ENCODE results near the gene PDZD4. TPM values are rescaled to one million over a fixed set of nuclear protein-coding genes. Genes with fewer than 3 reads are reported as not detected.

The PDZD4 gene
- total RNA-seq, 1 donor from 2014 or later, result 3.1 TPM

DNA sequence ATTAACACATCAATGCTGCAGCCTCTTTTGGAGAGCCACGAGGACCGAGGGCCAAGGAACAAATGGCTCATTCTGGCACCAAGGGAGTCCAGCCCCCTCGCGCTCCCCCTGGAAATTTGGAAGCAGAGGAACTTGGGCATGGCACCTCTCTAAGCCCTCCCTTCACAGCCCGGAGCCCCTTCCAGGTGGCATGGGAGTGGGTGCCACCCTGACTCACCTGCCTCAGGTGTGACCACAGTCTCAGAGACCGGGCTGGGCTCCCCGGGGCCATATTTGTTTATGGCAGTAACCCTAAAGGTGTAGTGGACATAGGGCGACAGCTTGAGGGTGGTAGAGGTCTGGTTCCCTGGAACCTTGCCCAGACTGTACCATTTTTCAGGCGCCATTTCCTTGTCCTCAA, 36.8 kb upstream of the PDZD4 start:
- no peak for DNase-seq

- no peak for DNase-seq
Measured at GRCh38 chrX:153866302-153867019, 36.1 kb upstream of the PDZD4 start.

GRCh38 chrX:153865685-153866084, 35.3 kb upstream of the PDZD4 start:
- no peak for DNase-seq

- DNase-seq, result no peak
Measured at GRCh38 chrX:153865321-153865580, 34.9 kb upstream of the PDZD4 start.

GRCh38 chrX:153864561-153865320, 34.4 kb upstream of the PDZD4 start:
- DNase-seq, result no peak

GRCh38 chrX:153864101-153864500, 33.8 kb upstream of the PDZD4 start:
- DNase-seq, result no peak

- DNase-seq, result no peak
Measured at GRCh38 chrX:153863251-153863991, 33.1 kb upstream of the PDZD4 start.

DNA sequence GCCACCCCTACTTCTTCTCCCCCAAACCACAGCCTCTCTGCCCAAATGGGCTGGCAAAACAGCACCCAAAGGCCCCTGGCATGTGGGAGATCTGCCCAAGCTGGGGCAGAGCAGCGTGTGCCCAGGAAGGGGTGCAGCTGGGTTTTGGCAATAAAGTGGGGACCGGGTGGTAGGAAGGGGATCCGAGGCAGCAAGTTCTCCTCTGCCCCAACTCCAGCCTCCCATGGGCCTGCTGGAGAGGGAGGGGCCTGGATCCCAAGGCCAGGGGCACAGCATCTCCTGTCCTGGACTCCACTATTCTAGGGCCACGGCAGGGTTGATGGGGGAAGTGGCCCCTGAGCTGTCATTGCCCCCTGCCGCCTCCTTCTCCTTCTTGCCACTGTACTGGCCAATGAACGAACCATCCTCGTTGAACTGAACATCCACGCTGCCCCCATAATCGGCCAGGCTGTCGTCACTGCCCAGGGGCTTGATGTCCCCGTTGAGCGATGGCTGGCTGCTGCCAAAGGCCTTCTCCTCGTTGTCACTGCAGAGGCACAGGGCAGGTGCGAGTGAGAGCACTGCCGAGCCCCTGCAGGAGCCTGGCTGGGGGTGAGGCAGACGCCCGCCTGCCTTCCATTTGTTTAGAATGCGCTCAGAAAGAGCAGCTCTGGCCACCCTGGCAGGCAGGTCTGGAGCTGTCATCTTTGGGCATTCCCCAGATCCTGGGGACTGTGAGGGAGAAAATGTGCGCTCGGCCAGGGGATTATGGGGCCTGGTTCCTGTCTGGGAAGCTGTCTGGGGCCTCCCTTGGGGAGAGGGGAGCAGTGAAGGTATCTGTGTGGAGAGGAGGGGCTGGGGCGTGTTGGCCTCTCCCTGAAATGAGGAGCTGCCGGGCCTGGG, 32.3 kb upstream of the PDZD4 start:
- DNase-seq, result no peak

DNA sequence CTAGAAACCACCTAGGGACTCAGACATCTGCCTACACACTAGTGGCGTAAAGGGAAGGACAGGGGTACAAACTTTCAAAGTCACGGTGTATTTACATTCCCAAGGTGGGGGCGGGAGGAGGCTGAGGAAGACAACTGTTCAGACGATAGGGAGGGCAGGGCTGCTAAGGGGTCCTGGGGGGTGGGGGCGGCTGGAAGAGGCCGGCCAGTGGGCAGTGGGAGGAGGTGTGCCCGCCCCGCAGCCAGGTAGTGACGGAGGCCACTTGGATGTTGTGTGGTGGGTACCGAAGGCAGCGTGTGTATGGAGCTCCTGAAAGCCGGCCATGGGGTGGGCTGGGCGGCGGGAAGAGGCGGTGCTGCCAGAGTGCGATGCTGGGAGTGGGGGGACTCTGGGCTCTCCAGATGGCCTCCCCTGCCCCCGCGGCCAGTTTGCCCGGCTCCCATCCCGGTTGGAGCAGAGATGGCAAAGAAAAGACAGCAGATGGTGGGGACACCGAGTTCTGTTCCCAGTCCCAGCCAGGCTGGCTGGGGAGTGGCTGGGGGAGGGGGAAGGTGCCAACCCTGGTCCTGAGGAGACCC, 31.5 kb upstream of the PDZD4 start:
- DNase-seq, result no peak

- DNase-seq, result no peak
Measured at GRCh38 chrX:153861151-153861550, 30.8 kb upstream of the PDZD4 start.

- DNase-seq, result no peak
Measured at GRCh38 chrX:153857348-153857903, 27.1 kb upstream of the PDZD4 start.

DNA sequence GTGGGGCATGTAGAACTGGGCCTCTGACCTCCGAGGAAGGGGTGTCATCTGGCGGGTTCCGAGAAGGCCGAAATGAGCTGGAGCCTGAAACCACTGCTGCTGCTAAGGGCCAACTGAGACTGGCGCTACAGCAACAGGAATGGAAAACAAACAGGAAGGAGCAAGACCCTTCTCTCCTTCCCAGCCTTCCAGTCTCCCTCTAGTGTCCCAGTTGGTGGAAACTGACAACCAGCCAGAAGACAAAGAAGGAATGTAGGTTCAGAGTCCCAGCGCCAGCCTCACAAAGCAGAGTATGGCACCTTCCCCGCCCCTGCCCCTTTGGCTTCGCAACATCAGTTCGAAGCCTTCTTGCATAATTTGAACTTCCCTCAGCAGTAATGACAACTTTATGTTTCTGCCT, 24.4 kb upstream of the PDZD4 start:
- DNase-seq, result no peak

GRCh38 chrX:153853902-153854267, 23.5 kb upstream of the PDZD4 start:
- no peak for DNase-seq

DNA sequence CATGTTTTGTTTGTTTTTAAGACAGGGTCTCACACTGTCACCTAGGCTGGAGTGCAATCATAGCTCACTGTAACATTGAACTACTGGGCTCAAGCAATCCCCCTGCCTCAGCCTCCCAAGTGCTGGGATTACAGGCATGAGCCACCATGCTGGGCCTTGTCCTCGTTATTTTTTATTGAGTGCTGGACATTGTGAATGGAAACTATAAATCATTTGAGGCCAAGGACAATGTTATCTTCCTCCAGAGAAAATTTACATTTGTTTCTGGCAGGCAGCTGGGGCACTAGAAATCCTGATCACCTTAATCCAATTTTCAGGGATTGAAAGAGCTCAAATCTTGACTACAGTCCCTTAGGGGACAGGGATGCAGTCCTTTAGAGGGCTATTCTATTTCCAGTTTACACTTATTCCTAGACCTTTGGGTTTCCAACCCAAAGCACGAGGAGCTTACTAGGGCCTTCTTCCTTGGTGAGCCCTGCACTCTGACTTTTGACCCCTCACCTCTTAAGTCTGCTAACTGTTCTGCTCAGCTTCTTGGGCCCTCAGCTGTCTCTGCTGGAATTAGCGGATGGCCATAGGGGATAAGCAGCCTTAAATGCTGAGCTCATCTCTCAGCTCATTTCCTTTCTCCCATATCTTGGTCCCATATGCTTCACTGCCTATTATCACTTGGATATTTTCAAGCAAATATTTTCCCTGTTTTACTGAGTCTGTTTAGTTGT, 23.0 kb upstream of the PDZD4 start:
- no peak for DNase-seq

DNA sequence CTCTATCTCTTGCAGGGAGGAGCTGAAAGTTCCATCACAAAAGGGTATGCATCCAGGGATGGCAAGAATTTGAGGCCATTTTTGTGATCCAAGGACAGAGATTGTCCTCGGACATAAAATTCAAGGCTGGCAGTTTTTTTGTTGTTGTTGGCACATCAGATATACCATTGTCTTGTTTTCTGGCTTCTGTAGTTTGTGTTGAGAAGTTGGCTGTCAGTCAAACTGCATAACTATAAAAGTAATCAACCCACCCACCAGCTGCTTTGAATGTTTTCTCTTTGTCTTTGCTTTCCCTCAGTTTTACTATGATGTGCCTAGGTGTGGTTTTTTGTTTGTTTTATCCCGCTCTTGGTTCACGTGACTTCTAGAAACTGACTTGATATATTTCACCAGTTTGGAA, 21.6 kb upstream of the PDZD4 start:
- DNase-seq, result no peak

GRCh38 chrX:153848325-153848724, 18.0 kb upstream of the PDZD4 start:
- DNase-seq, result no peak

GRCh38 chrX:153845842-153846241, 15.5 kb upstream of the PDZD4 start:
- DNase-seq, result no peak

GRCh38 chrX:153845195-153845594, 14.9 kb upstream of the PDZD4 start:
- no peak for DNase-seq

DNA sequence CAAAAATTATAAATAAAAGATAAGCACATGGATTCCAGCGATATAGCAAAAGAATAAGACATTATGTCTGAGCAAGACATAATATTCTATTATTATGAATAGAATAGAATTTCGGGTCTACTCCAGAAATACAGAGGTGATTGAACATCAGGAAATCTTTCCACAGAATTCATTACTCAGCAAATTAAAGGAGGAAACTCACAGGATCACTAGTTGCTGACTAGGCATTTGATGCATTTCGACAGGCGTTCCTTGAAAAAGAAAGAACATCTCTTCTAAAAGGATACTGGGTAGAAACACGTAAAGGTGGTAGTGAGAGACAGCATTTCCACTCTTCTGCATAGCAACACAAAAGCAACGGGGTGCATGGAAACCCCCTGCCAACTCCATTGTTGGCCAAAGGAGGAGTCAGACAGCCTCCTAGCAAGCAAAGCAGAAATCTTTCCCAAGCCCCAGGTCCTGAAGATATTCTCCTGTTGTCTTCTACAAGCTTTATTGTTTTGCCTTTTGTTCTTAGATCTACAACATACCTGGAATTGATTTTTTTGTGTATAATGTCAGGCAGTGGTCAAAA, 14.3 kb upstream of the PDZD4 start:
- no peak for DNase-seq

- DNase-seq, result no peak
Measured at GRCh38 chrX:153836921-153837320, 6.6 kb upstream of the PDZD4 start.

DNA sequence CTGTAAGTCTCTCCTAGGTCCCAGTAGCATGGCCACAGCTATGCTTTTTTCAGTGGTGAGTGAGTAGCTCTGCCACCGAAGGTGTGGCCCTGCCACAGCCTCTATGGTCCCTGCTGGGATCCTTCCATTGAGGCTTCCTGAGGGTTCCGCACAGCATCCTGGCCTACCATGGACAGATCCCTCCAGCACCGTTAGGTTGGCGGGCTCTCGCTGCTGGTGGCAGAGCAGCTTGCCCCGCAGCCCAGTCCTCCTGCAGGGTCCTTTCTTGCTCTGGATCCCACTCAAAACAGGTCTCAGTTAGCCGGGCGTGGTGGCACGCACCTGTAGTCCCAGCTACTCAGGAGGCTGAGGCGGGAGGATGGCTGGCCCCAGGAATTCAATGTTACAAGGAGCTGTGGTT, 2.4 kb upstream of the PDZD4 start:
- DNase-seq, result no peak
